ENCODE results near the gene BMP2K.

- TF ChIP-seq EZH2 (IDR thresholded peaks at IDR 0.05; ENCODE audit: borderline replicate concordance), result no peak
- no peak for TF ChIP-seq EZH2phosphoT487 (IDR thresholded peaks at IDR 0.05; ENCODE audit: low read depth, severe bottlenecking, unreplicated experiment)
- no peak for TF ChIP-seq CTCF (IDR thresholded peaks at IDR 0.05; ENCODE audit: poor library complexity)
Measured at GRCh38 chr4:78788007-78788889, 12.1 kb downstream of the BMP2K start.
